Smooth muscle cell (in vitro differentiated cells): Measurements from ENCODE around the gene DIP2C. TPM values are rescaled to one million over a fixed set of nuclear protein-coding genes. Genes with fewer than 3 reads are reported as not detected.

ENCODE experiments used
- DNase-seq: peaks from one replicate; lab custom pipeline; 2025; ENCODE audit not compliant: unreplicated experiment; lab: John Stamatoyannopoulos, UW
- H2AFZ ChIP-seq: fragments of 200-600 bp; sonication (generic); 2 replicates; pipeline ENCODE4 v1.6.0; 2016; ENCODE audit warnings: antibody characterized with exemption, low read depth, mild to moderate bottlenecking
- H3F3A ChIP-seq: fragments of 200-600 bp; sonication (generic); 2 replicates; pipeline ENCODE4 v1.6.0; 2017; ENCODE audit warnings: antibody characterized with exemption, low read depth
- H3K27ac ChIP-seq: fragments of 200-600 bp; sonication (generic); 2 replicates; pipeline ENCODE4 v1.5.1; 2016; ENCODE audit warnings: low read depth, mild to moderate bottlenecking
- H3K27me3 ChIP-seq: fragments of 200-600 bp; sonication (generic); 2 replicates; pipeline ENCODE4 v1.6.1; 2016; ENCODE audit warnings: low read depth, mild to moderate bottlenecking
- H3K36me3 ChIP-seq: fragments of 200-600 bp; sonication (generic); 2 replicates; pipeline ENCODE4 v1.5.1; 2016; ENCODE audit warnings: low read depth
- H3K4me1 ChIP-seq: fragments of 200-600 bp; sonication (generic); 2 replicates; pipeline ENCODE4 v1.5.1; 2016; ENCODE audit warnings: low read depth
- H3K4me2 ChIP-seq: fragments of 200-600 bp; sonication (generic); 2 replicates; pipeline ENCODE4 v1.6.0; 2016; ENCODE audit warnings: mild to moderate bottlenecking
- H3K4me3 ChIP-seq: fragments of 200-600 bp; sonication (generic); 2 replicates; pipeline ENCODE4 v1.5.1; 2016; ENCODE audit warnings: mild to moderate bottlenecking
- H3K79me2 ChIP-seq: fragments of 200-600 bp; sonication (generic); 2 replicates; pipeline ENCODE4 v1.6.0; 2016; ENCODE audit warnings: low read depth, mild to moderate bottlenecking
- H3K9ac ChIP-seq: fragments of 200-600 bp; sonication (generic); 2 replicates; pipeline ENCODE4 v1.6.0; 2016; ENCODE audit warnings: low read depth
- H3K9me3 ChIP-seq: fragments of 200-600 bp; sonication (generic); replicated peaks from 2 replicates; pipeline ENCODE4 v1.5.1; 2016; ENCODE audit warnings: low read depth
- H4K20me1 ChIP-seq: fragments of 200-600 bp; sonication (generic); 2 replicates; pipeline ENCODE4 v1.6.0; 2016; ENCODE audit warnings: low read depth
- CTCF ChIP-seq: fragments of 200-600 bp; sonication (generic); IDR thresholded peaks from 2 replicates; pipeline ENCODE4 v1.5.1; 2017; ENCODE audit warnings: borderline replicate concordance, mild to moderate bottlenecking, antibody characterized with exemption; ENCODE audit not compliant: insufficient read depth, poor library complexity, severe bottlenecking
- WGBS: methylation state at CpG from one replicate; pipeline ENCODE4 v1.1.7; 2016; ENCODE audit warnings: low lambda C conversion rate; 5-methylcytosine and 5-hydroxymethylcytosine counted together
- polyA plus RNA-seq: library from polyadenylated mRNA; unstranded; fragments of >200 nt; fragmentation: Nextera tagmentation; extraction: Ambion mirVana; gene quantifications from 2 replicates; pipeline ENCODE4 v1.2.1, GENCODE V29; 2016
- total RNA-seq: library from RNA; depleted of rRNA; stranded (reverse); fragments of >200 nt; gene quantifications from 2 replicates; pipeline ENCODE4 v1.2.3, GENCODE V29; 2014

Gene DIP2C
- total and polyA plus RNA-seq, 2 experiments from 2014 or later = 14.9 to 15.3 TPM

GRCh38 chr10:548238-548901 is 141.1 kb downstream of the DIP2C start:
- peaks cover 99% of the 10 kb centered on the region for H4K20me1 ChIP-seq
- DNase-seq = no peak
- no peak for TF ChIP-seq CTCF

GRCh38 chr10:547591-548081 is 141.8 kb downstream of the DIP2C start:
- H3K4me2 ChIP-seq = peak overlapping the region; percentile 37
- no peak for DNase-seq
- H2AFZ ChIP-seq = no peak overlapping the region
- H3K27ac ChIP-seq = no peak overlapping the region
- TF ChIP-seq CTCF = no peak
- peaks cover 43% of the 10 kb centered on the region for H3K79me2 ChIP-seq
- peaks cover 99% of the 10 kb centered on the region for H4K20me1 ChIP-seq
- no peaks in the 10 kb centered on the region for H3K36me3 ChIP-seq
- 30% methylated on average over 6 of the region's 6 CpGs for WGBS
- H3K4me3 ChIP-seq = no peak overlapping the region
- H3K27me3 ChIP-seq = no peaks in the 10 kb centered on the region
- H3K4me1 ChIP-seq = peaks cover 11% of the 10 kb centered on the region
- H3K9me3 ChIP-seq = no peaks in the 10 kb centered on the region
- H3K9ac ChIP-seq = no peak overlapping the region
- H3F3A ChIP-seq = no peaks in the 10 kb centered on the region

More at GRCh38 chr10:548238-548901, 141.1 kb downstream of the DIP2C start:
- Histone ChIP-seq H3K9ac (no peak overlapping the region), H3K79me2 (peaks cover 45% of the 10 kb centered on the region), H3K4me2 (no peak overlapping the region), H3K27me3 (no peaks in the 10 kb centered on the region), H3K36me3 (no peaks in the 10 kb centered on the region), H2AFZ (no peak overlapping the region), H3K27ac (no peak overlapping the region), H3K4me3 (no peak overlapping the region), H3F3A (no peaks in the 10 kb centered on the region), H3K9me3 (no peaks in the 10 kb centered on the region), H3K4me1 (peaks cover 11% of the 10 kb centered on the region)
- WGBS = 69% methylated on average over 9 of the region's 17 CpGs

- 26% methylated on average over 10 of the region's 10 CpGs for WGBS
- Histone ChIP-seq H3K27me3 (no peaks in the 10 kb centered on the region), H3K9ac (no peak overlapping the region), H3K9me3 (no peaks in the 10 kb centered on the region), H3K4me3 (no peak overlapping the region), H3K79me2 (peaks cover 42% of the 10 kb centered on the region), H3K4me2 (peak overlapping the region; percentile 37), H3F3A (no peaks in the 10 kb centered on the region), H3K36me3 (no peaks in the 10 kb centered on the region), H3K4me1 (peaks cover 11% of the 10 kb centered on the region), H2AFZ (no peak overlapping the region), H4K20me1 (peaks cover 99% of the 10 kb centered on the region), H3K27ac (no peak overlapping the region)
- DNase-seq = no peak
- no peak for TF ChIP-seq CTCF
Measured at GRCh38 chr10:546971-547590, 142.4 kb downstream of the DIP2C start.
